HG03378 (cell line): ENCODE results near the gene CARHSP1.
"Not testable (repeated sequence)": the region's sequence is repeated elsewhere in the genome, so short reads cannot be mapped to it uniquely, and the experiment has no call there.

Experiments
- ATAC-seq: cut with Tn5 transposase; IDR thresholded peaks from one replicate; pipeline ENCODE4 v1.9.1; 2021; ENCODE audit warnings: mild to moderate bottlenecking, moderate library complexity; ENCODE audit not compliant: unreplicated experiment

The CARHSP1 gene

DNA sequence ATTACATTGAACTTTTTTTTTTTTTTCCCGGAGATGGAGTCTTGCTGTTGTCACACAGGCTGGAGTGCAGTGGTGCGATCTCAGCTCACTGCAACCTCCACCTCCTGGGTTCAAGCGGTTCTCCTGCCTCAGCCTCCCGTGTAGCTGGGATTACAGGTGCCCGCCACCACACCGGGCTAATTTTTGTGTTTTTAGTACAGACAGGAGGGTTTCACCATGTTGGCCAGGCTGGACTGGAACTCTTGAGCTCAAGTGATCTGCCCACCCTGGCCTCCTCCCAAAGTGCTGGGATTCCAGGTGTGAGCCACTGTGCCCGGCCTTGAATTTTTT is 5.0 kb upstream of the CARHSP1 start:
- not testable (repeated sequence) for ATAC-seq

DNA sequence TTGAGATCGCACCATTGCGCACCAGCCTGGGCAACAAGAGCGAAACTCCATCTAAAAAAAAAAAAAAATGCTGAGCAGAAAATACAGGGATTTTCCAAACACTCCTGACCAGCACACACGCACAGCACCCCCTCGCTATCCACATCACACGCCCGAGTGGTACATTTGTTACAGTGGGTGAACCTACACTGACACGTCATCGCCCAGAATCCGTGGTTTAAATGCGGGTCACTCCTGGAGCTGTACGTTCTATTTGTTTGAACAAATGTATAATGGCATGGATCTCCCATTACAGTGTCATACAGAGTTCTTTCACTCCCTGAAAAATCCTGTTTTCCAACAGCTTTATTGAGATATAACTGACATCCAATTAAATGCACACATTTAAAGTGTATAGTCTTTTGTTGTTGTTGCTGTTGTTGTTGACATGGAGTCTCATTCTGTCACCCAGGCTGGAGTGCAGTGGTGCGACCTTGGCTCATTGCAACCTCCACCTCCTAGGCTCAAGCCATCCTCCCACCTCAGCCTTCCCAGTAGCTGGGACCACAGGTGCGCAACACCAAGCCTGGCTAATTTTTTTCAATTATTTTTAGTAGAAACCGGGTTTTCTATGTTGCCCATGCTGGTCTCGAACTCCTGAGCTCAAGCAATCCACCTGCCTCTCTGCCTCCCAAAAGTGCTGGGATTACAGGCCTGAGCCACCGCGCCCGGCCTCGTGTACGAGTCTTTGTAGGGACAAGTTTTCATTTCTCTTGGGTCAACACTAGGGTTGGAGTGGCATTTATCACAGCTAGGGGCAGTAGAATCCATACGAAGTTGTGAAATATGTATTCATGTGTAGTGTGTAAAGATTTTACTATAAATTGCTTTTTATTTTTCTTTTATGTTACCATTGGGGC is 4.4 kb upstream of the CARHSP1 start:
- ATAC-seq: no peak

DNA sequence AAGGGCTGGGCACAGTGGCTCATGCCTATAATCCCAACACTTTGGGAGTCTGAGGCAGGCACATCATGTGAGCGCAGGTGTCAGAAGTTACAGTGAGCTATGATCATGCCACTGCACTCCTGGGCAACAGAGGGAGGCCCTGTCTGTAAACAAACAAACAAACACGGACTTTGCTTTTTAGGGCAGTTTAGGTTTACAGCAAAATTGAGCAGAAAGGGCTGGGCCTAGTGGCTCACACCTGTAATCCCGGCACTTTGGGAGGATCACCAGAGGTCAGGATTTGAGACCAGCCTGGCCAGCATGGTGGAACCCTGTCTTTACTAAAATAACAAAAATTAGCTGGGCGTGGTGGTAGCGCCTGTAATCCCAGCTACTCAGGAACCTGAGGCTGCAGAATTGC is 3.3 kb upstream of the CARHSP1 start:
- ATAC-seq: no peak

DNA sequence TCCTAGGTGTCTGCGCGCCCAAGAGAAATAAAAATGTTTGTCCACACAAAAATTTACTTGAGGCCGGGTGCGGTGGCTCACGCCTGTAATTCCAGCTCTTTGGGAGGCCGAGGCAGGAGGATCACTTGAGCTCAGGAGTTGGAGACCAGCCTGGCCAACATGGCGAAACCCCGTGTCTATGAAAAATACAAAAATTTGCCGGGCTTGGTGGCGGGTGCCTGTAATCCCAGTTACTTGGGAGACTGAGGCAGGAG is 1.1 kb upstream of the CARHSP1 start:
- ATAC-seq: not testable (repeated sequence)

DNA sequence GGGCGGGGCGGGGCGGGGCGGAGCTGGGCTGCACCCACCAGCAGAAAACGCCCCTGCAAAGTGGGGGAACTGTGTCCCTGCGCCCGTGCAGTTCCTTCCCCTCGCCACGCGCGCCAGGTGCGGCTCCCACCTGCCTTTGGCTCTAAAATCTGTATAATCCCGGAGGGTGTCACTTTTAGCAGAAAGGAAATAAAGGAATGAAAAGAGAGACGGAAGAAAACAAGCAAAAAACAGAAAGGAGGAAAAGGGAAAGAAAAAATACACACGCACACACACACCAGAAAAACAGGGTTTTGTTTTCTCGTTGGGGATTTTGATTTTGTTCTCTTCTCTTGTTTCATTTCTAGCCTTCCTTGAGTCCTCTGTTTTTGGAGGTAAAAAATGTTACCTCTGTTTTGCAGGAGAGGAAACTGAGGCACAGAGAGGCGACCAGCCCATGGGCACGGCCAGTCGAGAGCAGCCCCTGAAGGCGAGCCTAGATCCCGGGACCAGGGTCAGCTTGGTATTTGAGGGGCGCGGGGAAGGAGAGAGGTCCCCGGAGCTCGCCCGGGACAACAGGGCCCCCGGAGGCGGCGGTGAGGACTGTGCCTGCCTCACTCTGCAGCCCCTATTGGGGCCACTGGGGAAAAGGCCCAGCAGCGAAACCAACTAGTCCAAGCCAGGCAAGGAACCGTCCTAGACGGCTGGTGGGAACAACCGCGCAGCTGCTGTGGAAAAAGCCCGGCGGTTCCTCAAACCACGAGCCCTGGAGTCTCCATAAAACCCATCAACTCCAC is 594 bp upstream of the CARHSP1 start:
- ATAC-seq: no peak

DNA sequence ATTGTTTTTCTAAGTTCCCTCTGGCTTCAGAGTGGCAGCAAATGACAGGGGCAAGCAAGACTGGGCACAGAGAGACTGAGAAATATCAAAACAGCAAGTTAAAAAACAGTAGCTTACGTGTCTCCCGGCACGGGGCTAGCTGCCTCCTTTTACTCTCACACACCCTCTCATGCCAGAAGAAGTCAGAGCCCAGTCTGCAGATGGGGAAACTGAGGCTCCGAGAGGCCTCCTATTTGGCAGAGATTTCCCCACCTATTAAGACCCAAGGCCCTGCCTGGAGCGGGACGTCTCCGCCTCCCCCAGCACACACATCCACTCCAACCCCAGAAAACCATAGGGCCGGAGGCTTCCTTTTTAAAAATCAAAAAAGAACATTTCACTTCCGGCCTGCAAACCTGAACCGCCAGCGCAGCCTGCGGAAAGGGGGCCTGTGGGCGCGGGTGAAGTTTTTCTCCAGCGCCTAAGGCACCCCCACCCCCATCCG is 832 bp downstream of the CARHSP1 start:
- no peak for ATAC-seq

DNA sequence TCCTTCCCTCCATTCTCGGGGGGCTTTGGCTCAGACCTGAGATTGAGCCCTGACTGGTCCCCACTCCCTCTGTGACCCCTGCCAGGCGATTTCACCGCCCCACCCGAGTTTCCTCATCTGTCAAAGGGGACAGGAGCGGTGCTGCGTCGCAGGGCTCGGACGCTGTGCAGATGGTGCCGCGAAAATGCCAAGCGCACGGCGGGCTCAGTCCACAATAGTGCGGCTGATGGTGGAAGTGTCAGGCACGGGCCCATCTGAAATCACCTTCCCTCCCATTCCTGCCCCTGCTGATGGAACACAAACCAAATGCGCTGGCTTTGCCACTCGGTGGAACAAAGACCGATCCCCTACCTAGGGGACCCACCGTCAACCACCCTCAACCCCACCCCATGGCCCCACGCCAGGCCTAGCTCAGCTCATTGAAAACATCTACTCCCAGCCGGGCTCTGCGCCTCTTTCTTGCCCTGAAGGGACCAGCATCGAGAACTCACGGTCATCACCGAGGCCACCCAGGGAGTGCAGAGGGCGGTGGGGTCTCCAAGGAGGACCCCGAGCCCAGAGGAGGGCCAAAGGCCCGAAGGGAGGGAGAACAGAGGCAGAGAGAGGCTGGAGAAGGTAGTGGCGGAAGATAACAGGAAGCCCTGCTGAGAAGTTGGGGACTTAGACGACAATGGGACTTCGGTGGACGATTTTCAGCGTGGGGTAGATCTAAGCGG is 1.4 kb downstream of the CARHSP1 start:
- ATAC-seq: no peak

DNA sequence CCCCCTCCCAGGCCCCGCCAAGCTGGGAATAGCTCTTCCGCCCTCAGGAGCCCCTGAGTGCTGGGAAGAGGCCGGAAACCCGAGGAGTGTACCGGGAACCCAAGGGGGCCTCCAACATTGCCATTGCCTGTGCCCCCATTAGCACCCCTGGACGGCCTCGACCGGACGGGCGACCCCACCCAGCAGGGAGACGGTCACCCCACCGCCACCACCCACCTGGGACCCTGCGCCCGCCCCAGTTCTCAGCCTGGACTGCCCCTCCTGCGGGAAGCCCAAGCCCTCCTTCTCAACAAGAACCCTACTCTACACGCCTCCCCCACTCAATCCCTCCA is 2.0 kb downstream of the CARHSP1 start:
- ATAC-seq: no peak

DNA sequence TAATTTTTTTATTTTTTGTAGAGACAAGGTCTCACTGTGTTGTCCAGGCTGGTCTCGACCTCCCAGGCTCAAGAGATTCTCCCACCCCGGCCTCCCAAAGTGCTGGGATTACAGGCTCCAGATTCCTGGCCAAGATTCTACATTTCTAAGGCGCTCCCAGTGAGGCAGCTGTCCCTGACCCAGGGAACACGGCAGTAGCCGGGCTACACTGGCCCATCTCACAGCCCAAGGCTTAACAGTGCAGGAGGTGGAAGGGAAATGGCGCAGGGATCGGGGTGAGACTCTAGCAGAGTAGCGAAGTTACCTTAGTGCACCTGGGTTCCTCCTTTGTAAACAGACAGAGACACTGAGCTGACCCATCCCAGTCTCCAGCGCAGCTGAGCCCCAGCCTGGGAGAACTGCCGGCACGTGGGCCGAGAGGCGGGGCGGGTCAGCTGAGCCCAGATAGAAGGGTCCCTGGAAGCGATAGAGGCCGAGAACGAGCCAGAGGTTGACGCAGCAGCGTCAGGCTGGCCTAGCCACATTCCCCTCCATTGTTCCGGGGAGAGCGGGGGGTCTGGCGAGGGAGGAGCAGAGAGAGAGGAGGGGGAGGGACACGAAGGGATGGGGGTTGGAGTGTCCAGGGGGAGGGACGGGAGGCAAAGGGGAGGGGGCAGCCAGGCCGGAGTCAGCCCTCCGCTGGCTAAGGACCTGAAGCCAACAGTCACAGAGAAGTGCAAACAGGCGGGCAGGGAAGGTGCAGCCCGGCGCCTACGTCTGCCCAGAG is 2.5 kb downstream of the CARHSP1 start:
- no peak for ATAC-seq

DNA sequence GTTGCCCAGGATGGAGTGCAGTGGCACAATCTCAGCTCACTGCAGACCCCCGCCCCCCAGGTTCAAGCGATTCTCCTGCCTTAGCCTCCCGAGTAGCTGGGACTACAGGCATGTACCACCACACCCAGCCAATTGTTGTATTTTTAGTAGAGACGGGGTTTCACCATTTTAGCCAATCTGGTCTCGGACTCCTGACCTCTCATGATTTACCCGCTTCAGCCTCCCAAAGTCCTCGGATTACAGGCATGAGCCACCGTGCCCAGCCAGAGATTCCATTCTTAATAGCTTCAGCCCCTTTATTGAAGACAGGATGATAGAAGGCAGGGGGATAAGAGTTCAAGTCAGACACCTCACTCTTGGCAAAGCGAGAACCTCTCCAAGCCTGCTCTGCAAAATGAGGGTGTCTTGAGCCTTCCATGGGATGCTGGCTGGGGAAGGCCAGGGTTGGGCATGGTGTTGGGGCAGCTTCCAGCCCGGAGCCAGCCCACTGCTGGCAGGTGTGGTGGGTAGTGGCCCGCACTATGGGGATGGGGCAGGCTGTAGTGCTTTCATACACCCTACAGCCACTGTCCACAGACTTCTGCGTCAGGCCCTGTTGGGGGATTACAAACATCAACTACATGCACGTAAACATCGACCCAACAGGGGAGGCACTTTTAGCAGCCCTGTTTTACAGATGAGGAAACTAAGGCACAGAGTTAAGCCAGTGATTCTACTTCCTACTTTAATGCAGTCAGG is 3.5 kb downstream of the CARHSP1 start:
- ATAC-seq: no peak

DNA sequence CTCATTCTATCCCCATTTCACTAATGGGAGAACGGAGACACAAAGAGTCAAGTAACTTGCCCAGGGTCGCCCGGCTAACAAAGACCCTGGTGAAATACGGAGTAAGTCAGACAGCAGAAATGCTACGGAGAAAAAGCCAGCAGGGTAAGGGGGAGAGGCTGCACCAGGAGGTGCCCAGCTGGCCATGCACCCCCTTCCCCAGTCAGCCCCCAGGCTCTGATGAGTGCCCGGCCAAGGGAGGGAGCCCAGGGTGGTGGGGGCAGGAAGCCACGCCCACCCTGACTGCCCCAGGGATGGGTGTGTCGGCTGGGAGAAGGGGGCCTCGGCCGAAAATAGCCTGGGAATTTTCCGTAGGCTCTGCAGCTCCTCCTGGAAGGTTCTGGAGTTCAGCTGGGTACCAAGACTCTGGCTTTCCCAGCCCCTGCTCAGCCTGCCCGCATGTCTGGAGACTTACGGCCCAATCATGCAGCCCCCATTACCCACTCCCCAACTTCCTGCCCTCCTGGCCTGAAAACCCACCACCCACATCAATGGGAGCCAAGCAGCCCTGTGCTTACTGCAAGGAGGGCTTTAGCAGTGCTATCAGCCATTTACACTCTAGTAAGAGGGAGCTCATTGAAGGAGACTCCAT is 4.2 kb downstream of the CARHSP1 start:
- no peak for ATAC-seq

DNA sequence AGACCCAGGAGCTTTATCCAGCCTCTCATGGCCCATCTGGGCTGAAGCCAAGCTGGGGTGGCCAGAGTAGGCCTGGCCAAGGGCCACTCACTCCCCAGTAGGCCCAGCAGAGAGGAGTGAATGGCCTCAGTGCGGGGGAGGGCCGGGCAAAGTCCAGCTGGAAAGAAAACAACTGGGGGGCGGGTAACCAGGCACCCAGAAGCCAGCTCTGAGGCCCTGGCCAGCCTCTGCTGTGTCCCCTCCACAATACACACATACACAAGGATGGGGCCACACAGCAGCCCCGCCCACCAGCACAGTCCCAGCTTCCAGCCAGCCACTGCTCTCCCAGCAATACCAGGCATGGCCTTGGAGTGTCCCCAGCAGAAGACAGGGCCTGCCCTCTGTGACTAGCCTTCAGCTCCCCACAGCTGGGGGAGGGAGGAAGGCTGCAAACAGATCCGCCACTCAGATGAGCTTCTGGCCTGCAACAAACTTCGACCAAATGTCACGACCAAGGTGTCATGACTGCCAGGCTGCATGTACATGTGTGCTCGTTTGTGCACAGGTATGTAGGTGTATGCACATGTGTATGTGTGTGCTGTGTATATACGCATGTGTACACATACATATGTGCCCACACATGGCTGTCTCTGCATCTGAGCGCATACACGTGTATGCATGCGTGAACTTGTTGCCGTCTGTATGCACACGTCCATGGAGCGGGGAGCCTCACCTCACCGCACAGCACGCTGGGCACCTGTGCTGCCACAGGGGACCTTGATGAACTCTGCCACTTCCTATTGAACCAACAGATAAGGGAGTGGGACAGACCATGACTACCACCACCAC is 5.0 kb downstream of the CARHSP1 start:
- no peak for ATAC-seq

DNA sequence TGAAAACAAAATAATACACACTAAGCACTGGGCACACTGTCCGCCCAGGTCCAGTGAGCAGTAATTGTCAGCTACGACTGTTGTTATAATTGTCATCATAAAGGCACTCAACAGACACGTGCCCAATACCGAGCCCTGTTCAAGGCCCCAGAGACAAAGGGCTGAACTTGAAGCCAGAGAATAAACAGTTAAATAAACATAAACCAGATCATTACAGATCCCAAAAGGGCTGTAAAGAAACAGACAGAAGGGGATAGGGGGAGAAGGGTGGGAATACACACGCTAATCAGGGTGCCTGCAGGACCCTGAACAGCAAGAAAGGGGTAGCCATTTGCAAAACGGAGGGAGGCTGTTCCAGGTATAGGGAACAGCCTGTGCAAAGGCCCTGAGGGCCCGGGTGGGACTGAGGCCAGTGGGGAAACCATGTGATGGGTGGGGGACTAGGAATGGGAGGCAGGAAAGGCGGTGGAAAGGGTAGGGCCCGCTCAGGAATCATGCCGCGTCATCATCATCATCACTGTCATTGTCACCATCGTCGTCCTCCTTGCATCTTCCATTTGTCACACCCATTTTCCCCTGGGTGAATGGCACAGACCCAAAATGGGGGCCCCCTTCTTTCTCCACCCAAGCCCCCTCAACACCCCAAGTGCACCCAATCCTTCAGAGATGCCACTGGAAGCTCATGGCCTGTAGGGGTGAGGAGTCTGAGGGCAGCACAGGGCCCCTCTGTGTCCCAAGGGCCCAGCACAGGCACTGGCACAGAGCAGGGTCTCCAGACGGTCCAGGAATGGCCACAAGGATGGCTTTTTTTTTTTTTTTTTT is 6.3 kb downstream of the CARHSP1 start:
- no peak for ATAC-seq

DNA sequence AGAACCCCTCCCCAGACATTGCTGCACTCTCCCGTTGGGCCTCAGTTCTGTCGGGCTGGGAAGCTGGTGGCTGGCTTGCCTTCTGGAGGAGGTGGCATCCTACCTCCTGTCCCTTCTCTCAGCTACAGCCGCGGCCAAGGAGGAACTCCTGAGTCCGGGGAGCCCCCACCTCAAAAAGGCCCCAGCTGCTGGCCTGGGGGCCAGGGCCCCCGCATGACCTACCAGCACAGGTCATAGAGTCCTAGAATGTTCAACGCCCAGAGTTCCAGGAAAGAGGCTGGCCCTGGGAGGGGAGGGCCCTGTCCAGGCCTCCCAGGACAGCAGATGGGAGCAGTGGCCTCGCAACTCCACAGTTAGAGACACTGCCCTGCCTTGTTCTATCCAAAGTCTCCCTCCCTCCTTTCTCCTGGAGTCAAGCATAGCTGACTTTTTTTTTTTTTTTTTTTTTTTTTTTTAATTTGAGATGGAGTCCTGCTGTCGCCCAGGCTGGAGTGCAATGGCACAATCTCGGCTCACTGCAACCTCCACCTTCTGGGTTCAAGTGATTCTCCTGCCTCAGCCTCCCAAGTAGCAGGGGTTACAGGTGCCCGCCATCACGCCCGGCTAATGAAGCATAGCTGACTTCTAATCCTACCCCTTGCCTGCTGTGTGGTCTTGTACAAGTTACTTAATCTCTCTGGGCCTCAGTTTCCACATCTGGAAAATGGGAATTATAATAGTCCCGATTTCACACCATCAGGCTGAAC is 7.1 kb downstream of the CARHSP1 start:
- ATAC-seq: no peak

DNA sequence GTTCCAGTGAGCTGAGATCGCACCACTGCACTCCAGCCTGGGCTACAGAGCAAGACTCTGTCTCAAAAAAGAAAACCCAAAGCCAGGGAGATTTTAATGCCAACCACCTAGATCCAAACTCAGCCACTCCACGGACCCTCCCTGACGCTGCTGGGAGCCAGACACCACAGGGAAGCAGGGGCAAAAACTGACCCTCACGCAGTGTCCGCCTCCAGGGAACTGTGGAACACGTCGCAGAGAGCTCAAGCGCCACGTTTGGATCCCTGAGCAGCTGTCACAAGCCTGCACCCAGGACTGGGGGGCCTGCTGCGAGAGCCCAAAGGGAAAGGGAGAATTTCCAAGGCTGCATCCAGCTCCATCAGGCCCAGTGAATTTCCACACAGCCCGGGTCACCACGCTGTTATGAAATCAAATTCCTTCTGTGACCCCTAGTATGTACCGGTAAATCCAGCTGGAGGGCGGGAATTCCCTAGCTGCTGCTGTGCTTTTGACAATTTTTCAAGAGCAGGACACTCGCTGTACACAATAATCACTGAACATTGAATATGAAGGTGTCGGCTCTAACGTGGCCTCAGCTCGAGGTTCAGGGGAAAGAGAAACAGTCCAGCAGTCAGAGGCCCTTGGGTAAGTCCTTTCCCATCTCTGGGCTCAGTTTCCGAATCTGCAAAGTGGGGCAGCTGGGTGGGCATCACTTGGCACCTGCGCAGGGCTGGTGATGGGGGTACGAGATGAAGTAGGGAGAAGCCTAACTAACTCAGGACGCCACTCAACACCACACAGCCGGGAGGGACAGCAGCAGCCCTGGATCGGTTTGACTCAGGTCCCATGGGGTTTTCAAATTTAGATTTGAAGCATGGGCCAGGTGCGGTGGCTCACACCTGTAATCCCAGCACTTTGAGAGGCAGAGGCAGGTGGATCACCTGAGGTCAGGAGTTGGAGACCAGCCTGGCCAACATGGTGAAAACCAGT is 8.6 kb downstream of the CARHSP1 start:
- ATAC-seq: no peak
